Measurements from ENCODE around the gene DNAH14. TPM values are rescaled to one million over a fixed set of nuclear protein-coding genes. Genes with fewer than 3 reads are reported as not detected.

The DNAH14 gene
- total and polyA plus RNA-seq, 10 of the 15 experiments (the other 5 are each of a cell fraction or from before 2014, with no cell fraction given): 2.0 to 7.9 (median 4.8) TPM

DNA sequence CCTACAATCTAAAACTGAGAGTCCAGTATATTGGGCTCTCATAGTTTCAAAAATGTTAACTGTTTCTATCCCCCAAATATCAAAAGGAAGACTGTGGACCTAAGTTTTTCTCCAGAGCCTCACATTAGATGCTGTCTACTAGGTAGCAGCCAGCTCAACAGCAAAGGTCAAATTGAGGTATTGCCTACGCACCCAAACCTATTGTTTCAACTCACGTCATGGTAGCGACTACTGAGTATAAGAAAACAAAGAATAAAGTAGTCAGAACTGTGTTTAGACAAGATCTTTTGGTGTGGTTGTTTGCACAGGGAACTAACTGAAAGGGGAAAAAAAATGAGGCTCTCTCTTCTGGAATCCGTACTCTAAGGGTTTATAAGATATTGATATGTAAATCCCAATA lies 325.2 kb downstream of the DNAH14 start:
- Histone ChIP-seq H2AFZ (ENCODE audit: control insufficient read depth, low read depth, low read length) (no peak overlapping the region), H3K27ac (ENCODE audit: control insufficient read depth, insufficient read depth) (no peak overlapping the region), H3K4me2 (ENCODE audit: control insufficient read depth, insufficient read depth) (no peak overlapping the region), H3K9ac (ENCODE audit: control insufficient read depth, insufficient read depth, low read length) (no peak overlapping the region), H3K27me3 (replicated peaks in 1 of 2; ENCODE audit: control insufficient read depth in 2 of 2, insufficient read depth in 2 of 2, low read length in 1 of 2) (no peaks in the 10 kb centered on the region), H3K9me3 (replicated peaks; ENCODE audit: control insufficient read depth, insufficient read depth, low read length) (no peaks in the 10 kb centered on the region), H3K4me3 (no peak overlapping the region), H4K20me1 (ENCODE audit: control insufficient read depth, insufficient read depth) (no peaks in the 10 kb centered on the region), H3K79me2 (ENCODE audit: control insufficient read depth, insufficient read depth, low read length) (no peaks in the 10 kb centered on the region), H3K4me1 (ENCODE audit: control insufficient read depth, insufficient read depth, low read length) (peaks cover 3% of the 10 kb centered on the region; the same call in 1 of the 2 replicates), H3K36me3 (ENCODE audit: control insufficient read depth in 2 of 2, insufficient read depth in 2 of 2, low read length in 1 of 2) (no peaks in the 10 kb centered on the region)
- ChIA-PET POLR2A (no interaction called here), SMC1A (ENCODE audit: uncharacterized antibody, unreplicated experiment) (interaction anchor here (1.5 kb wide), 1 partner anchor 11 kb away, joined by 4 read pairs; no protein-coding TSS in a partner anchor), RAD21 (ENCODE audit: unreplicated experiment) (no interaction called here), CTCF (no interaction called here)
- FAIRE-seq (no peak), ATAC-seq (no peak), DNase-seq (ENCODE audit: low read depth, low spot score) (no peak)
- in situ Hi-C loops (cut with MboI): no loop called here
- no peak for TF ChIP-seq LARP7 (IDR thresholded peaks at IDR 0.05)
- no TSS peak for BruUV-seq (replicated peaks)
- intact Hi-C loops (cut with micrococcal nuclease; ENCODE audit: unreplicated experiment): no loop called here
- WGBS (ENCODE audit: insufficient coverage, insufficient replicate concordance, low lambda C conversion rate, missing lambda C conversion rate): 0% methylated on average over 4 of the region's 4 CpGs

DNA sequence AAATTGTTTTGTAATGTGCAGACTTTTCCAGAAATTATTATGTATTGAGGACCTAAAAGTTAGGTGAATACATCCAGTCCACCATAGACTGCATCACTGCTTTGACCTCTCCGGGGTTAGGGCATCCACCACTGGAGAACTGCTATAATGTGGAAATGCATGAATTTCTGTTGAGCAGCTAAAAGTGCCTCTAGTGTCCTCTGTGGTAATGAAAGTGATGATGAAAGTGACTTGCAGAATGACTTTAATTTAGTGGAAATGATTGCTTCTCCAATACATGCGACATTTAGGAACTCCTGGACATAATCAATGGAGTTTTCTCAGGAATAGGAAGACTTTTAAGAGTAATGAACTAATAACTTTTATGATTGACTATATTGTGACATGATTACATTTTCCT lies 327.6 kb downstream of the DNAH14 start:
- no peak overlapping the region for H3K4me3 ChIP-seq
- no peak for FAIRE-seq
- TF ChIP-seq, protein P1, sequence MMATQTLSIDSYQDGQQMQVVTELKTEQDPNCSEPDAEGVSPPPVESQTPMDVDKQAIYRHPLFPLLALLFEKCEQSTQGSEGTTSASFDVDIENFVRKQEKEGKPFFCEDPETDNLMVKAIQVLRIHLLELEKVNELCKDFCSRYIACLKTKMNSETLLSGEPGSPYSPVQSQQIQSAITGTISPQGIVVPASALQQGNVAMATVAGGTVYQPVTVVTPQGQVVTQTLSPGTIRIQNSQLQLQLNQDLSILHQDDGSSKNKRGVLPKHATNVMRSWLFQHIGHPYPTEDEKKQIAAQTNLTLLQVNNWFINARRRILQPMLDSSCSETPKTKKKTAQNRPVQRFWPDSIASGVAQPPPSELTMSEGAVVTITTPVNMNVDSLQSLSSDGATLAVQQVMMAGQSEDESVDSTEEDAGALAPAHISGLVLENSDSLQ (IDR thresholded peaks at IDR 0.05): no peak
- no peak for TF ChIP-seq ASH2L (IDR thresholded peaks at IDR 0.05; ENCODE audit: borderline replicate concordance, low read depth)
- TF ChIP-seq MEF2B (IDR thresholded peaks at IDR 0.05; ENCODE audit: partially characterized antibody, poor library complexity, severe bottlenecking): no peak
- TF ChIP-seq, protein P2, sequence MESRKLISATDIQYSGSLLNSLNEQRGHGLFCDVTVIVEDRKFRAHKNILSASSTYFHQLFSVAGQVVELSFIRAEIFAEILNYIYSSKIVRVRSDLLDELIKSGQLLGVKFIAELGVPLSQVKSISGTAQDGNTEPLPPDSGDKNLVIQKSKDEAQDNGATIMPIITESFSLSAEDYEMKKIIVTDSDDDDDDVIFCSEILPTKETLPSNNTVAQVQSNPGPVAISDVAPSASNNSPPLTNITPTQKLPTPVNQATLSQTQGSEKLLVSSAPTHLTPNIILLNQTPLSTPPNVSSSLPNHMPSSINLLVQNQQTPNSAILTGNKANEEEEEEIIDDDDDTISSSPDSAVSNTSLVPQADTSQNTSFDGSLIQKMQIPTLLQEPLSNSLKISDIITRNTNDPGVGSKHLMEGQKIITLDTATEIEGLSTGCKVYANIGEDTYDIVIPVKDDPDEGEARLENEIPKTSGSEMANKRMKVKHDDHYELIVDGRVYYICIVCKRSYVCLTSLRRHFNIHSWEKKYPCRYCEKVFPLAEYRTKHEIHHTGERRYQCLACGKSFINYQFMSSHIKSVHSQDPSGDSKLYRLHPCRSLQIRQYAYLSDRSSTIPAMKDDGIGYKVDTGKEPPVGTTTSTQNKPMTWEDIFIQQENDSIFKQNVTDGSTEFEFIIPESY (IDR thresholded peaks at IDR 0.05): no peak
- TF ChIP-seq, protein P3, sequence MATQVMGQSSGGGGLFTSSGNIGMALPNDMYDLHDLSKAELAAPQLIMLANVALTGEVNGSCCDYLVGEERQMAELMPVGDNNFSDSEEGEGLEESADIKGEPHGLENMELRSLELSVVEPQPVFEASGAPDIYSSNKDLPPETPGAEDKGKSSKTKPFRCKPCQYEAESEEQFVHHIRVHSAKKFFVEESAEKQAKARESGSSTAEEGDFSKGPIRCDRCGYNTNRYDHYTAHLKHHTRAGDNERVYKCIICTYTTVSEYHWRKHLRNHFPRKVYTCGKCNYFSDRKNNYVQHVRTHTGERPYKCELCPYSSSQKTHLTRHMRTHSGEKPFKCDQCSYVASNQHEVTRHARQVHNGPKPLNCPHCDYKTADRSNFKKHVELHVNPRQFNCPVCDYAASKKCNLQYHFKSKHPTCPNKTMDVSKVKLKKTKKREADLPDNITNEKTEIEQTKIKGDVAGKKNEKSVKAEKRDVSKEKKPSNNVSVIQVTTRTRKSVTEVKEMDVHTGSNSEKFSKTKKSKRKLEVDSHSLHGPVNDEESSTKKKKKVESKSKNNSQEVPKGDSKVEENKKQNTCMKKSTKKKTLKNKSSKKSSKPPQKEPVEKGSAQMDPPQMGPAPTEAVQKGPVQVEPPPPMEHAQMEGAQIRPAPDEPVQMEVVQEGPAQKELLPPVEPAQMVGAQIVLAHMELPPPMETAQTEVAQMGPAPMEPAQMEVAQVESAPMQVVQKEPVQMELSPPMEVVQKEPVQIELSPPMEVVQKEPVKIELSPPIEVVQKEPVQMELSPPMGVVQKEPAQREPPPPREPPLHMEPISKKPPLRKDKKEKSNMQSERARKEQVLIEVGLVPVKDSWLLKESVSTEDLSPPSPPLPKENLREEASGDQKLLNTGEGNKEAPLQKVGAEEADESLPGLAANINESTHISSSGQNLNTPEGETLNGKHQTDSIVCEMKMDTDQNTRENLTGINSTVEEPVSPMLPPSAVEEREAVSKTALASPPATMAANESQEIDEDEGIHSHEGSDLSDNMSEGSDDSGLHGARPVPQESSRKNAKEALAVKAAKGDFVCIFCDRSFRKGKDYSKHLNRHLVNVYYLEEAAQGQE (IDR thresholded peaks at IDR 0.05; ENCODE audit: low read depth, low read length): no peak
- TF ChIP-seq, protein P4, sequence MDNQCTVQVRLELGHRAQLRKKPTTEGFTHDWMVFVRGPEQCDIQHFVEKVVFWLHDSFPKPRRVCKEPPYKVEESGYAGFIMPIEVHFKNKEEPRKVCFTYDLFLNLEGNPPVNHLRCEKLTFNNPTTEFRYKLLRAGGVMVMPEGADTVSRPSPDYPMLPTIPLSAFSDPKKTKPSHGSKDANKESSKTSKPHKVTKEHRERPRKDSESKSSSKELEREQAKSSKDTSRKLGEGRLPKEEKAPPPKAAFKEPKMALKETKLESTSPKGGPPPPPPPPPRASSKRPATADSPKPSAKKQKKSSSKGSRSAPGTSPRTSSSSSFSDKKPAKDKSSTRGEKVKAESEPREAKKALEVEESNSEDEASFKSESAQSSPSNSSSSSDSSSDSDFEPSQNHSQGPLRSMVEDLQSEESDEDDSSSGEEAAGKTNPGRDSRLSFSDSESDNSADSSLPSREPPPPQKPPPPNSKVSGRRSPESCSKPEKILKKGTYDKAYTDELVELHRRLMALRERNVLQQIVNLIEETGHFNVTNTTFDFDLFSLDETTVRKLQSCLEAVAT (IDR thresholded peaks at IDR 0.05): no peak
- TF ChIP-seq, protein P5, sequence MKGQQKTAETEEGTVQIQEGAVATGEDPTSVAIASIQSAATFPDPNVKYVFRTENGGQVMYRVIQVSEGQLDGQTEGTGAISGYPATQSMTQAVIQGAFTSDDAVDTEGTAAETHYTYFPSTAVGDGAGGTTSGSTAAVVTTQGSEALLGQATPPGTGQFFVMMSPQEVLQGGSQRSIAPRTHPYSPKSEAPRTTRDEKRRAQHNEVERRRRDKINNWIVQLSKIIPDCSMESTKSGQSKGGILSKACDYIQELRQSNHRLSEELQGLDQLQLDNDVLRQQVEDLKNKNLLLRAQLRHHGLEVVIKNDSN (IDR thresholded peaks at IDR 0.05; ENCODE audit: borderline replicate concordance, extremely low read length, insufficient read depth, low read depth, low read length): no peak

More for the DNA sequence above, 327.6 kb downstream of the DNAH14 start:
- no peak overlapping the region for H3K4me2 ChIP-seq (ENCODE audit: control insufficient read depth, insufficient read depth)
- no peak overlapping the region for H3K27ac ChIP-seq (ENCODE audit: control insufficient read depth, insufficient read depth)
- POLR2A ChIA-PET: no interaction called here
- H3K4me1 ChIP-seq (ENCODE audit: control insufficient read depth, insufficient read depth, low read length): no peaks in the 10 kb centered on the region
- intact Hi-C loops (cut with micrococcal nuclease; ENCODE audit: unreplicated experiment): no loop called here
- H3K9ac ChIP-seq (ENCODE audit: control insufficient read depth, insufficient read depth, low read length): no peak overlapping the region
- BruUV-seq (replicated peaks): no TSS peak
- 2% methylated on average over 2 of the region's 2 CpGs for WGBS (ENCODE audit: insufficient coverage, insufficient replicate concordance, low lambda C conversion rate, missing lambda C conversion rate)
- ATAC-seq: no peak
- DNase-seq (ENCODE audit: low read depth, low spot score): no peak
- no peaks in the 10 kb centered on the region for H4K20me1 ChIP-seq (ENCODE audit: control insufficient read depth, insufficient read depth)
- SMC1A ChIA-PET (ENCODE audit: uncharacterized antibody, unreplicated experiment): no interaction called here
- RAD21 ChIA-PET (ENCODE audit: unreplicated experiment): no interaction called here
- no peaks in the 10 kb centered on the region for H3K36me3 ChIP-seq (ENCODE audit: control insufficient read depth in 2 of 2, insufficient read depth in 2 of 2, low read length in 1 of 2)
- no peaks in the 10 kb centered on the region for H3K27me3 ChIP-seq (replicated peaks in 1 of 2; ENCODE audit: control insufficient read depth in 2 of 2, insufficient read depth in 2 of 2, low read length in 1 of 2)
- CTCF ChIA-PET: no interaction called here
- H3K9me3 ChIP-seq (replicated peaks; ENCODE audit: control insufficient read depth, insufficient read depth, low read length): no peaks in the 10 kb centered on the region
- no peak overlapping the region for H2AFZ ChIP-seq (ENCODE audit: control insufficient read depth, low read depth, low read length)
- no peaks in the 10 kb centered on the region for H3K79me2 ChIP-seq (ENCODE audit: control insufficient read depth, insufficient read depth, low read length)
- in situ Hi-C loops (cut with MboI): no loop called here

Measured in GM12878 (cell line).